PC-3 (cell line): ENCODE measurements around the gene ARHGEF11.

ENCODE experiments used
- CTCF ChIP-seq: fragments of 300-600 bp; sonication (generic); conservative IDR thresholded peaks from 2 replicates; pipeline ENCODE4 v1.5.1; 2017; ENCODE audit warnings: antibody characterized with exemption, low read depth, mild to moderate bottlenecking, low read length
- EZH2 ChIP-seq: fragments of 300-600 bp; sonication (generic); IDR thresholded peaks from one replicate; pipeline ENCODE4 v1.6.1; 2017; ENCODE audit warnings: antibody characterized with exemption, mild to moderate bottlenecking, low read length; ENCODE audit not compliant: unreplicated experiment

DNA sequence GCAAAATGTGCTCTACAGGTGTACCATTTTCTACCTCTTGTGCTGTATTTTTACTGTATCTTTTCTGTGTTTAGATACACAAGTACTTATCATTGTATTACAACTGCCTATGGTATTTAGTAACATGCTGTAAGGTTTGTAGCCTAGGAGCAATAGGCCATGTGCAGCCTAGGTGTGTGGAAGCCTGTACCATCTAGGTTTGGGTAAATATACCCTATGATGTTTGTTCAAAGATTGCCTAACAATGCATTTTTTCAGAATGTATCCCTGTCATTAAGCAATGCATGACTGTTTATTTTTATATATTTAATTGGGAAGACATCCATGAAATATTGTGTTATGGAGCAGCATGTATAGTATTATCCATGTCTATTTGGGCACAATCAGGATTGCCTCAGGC lies 43.1 kb upstream of the ARHGEF11 start:
- no peak for TF ChIP-seq CTCF
- no peak for TF ChIP-seq EZH2
